BLaER1 (cell line): ENCODE measurements around the gene F11.

Experiments
- H3K27ac ChIP-seq: shearing (Covaris generic); formaldehyde crosslinking; 2 replicates; pipeline ENCODE4 v1.8.1; 2022
- H3K27me3 ChIP-seq: shearing (Covaris generic); formaldehyde crosslinking; 2 replicates; pipeline ENCODE4 v1.8.1; 2022
- H3K36me3 ChIP-seq: shearing (Covaris generic); formaldehyde crosslinking; 2 replicates; pipeline ENCODE4 v1.8.1; 2022
- H3K4me1 ChIP-seq: shearing (Covaris generic); formaldehyde crosslinking; 2 replicates; pipeline ENCODE4 v1.8.1; 2022
- H3K4me2 ChIP-seq: shearing (Covaris generic); formaldehyde crosslinking; 2 replicates; pipeline ENCODE4 v1.8.1; 2022
- H3K4me3 ChIP-seq: shearing (Covaris generic); formaldehyde crosslinking; 2 replicates; pipeline ENCODE4 v1.8.1; 2022
- H3K9ac ChIP-seq: shearing (Covaris generic); formaldehyde crosslinking; 2 replicates; pipeline ENCODE4 v1.8.1; 2022
- H3K9me3 ChIP-seq: shearing (Covaris generic); formaldehyde crosslinking; 2 replicates; pipeline ENCODE4 v1.8.1; 2022
- H4K20me1 ChIP-seq: shearing (Covaris generic); formaldehyde crosslinking; 2 replicates; pipeline ENCODE4 v1.8.1; 2022
- Cebpa-rat ChIP-seq: shearing (Covaris generic); IDR thresholded peaks from 2 replicates; pipeline ENCODE4 v1.8.1; 2022

The F11 gene

GRCh38 chr4:186329372-186329771 lies 63.4 kb downstream of the F11 start:
- Histone ChIP-seq H3K27ac (no peak overlapping the region), H3K9me3 (peaks cover 35% of the 10 kb centered on the region), H4K20me1 (no peaks in the 10 kb centered on the region), H3K9ac (no peak overlapping the region), H3K4me2 (no peak overlapping the region), H3K27me3 (no peaks in the 10 kb centered on the region), H3K36me3 (no peaks in the 10 kb centered on the region), H3K4me1 (no peaks in the 10 kb centered on the region), H3K4me3 (no peak overlapping the region)
- no peak for TF ChIP-seq Cebpa-rat

- H3K4me3 ChIP-seq, result no peak overlapping the region
- H4K20me1 ChIP-seq, result no peaks in the 10 kb centered on the region
- no peaks in the 10 kb centered on the region for H3K4me1 ChIP-seq
- H3K36me3 ChIP-seq, result no peaks in the 10 kb centered on the region
- H3K9me3 ChIP-seq, result peaks cover 36% of the 10 kb centered on the region
- TF ChIP-seq Cebpa-rat, result no peak
- H3K27ac ChIP-seq, result no peak overlapping the region
- no peaks in the 10 kb centered on the region for H3K27me3 ChIP-seq
- H3K9ac ChIP-seq, result no peak overlapping the region
- no peak overlapping the region for H3K4me2 ChIP-seq
Measured at GRCh38 chr4:186330368-186330767, 64.4 kb downstream of the F11 start.

GRCh38 chr4:186335793-186336192 lies 69.8 kb downstream of the F11 start:
- no peak for TF ChIP-seq Cebpa-rat
- Histone ChIP-seq H3K4me2 (no peak overlapping the region), H3K36me3 (no peaks in the 10 kb centered on the region), H3K27ac (no peak overlapping the region), H3K9me3 (peaks cover 32% of the 10 kb centered on the region), H3K9ac (no peak overlapping the region), H3K27me3 (no peaks in the 10 kb centered on the region), H4K20me1 (no peaks in the 10 kb centered on the region), H3K4me1 (no peaks in the 10 kb centered on the region), H3K4me3 (no peak overlapping the region)
